Trophoblast cell (in vitro differentiated cells and primary cell): ENCODE measurements around the gene CNOT8.

Source experiments
- DNase-seq, 2 donors: peaks; one replicate each; pipeline ENCODE4 v3.0.0-alpha.2; 2016
- H2AFZ ChIP-seq: 2 replicates; pipeline ENCODE4 v1.6.1; 2013; ENCODE audit warnings: low read length, moderate library complexity, mild to moderate bottlenecking; ENCODE audit not compliant: insufficient read depth, poor library complexity
- H2AK5ac ChIP-seq: 2 replicates; pipeline ENCODE4 v1.6.1; 2013; ENCODE audit warnings: mild to moderate bottlenecking, low read length
- H2BK120ac ChIP-seq: 2 replicates; pipeline ENCODE4 v1.6.1; 2013; ENCODE audit warnings: low read length, mild to moderate bottlenecking, moderate library complexity; ENCODE audit not compliant: insufficient read depth, poor library complexity
- H2BK12ac ChIP-seq: 2 replicates; pipeline ENCODE4 v1.6.1; 2013; ENCODE audit warnings: mild to moderate bottlenecking, low read length, moderate library complexity
- H2BK5ac ChIP-seq: 2 replicates; pipeline ENCODE4 v1.6.1; 2013; ENCODE audit warnings: low read length, low read depth, moderate library complexity, mild to moderate bottlenecking; ENCODE audit not compliant: poor library complexity
- H3K14ac ChIP-seq: 2 replicates; pipeline ENCODE4 v1.6.1; 2013; ENCODE audit warnings: mild to moderate bottlenecking, low read length
- H3K18ac ChIP-seq: 2 replicates; pipeline ENCODE4 v1.6.1; 2013; ENCODE audit warnings: mild to moderate bottlenecking, low read length
- H3K23ac ChIP-seq: 2 replicates; pipeline ENCODE4 v1.6.1; 2013; ENCODE audit warnings: low read length
- H3K27ac ChIP-seq: 2 replicates; pipeline ENCODE4 v1.5.1; 2013; ENCODE audit warnings: low read depth, mild to moderate bottlenecking, inconsistent platforms, low read length, moderate library complexity
- H3K27me3 ChIP-seq: 2 replicates; pipeline ENCODE4 v1.6.1; 2013; ENCODE audit warnings: inconsistent platforms, mild to moderate bottlenecking, low read length, moderate library complexity; ENCODE audit not compliant: insufficient read depth
- H3K36me3 ChIP-seq, 2 experiments: 1 replicate in 1 of 2; 2 replicates in 1 of 2; pipeline ENCODE4 v1.6.1; 2013; ENCODE audit warnings: low read length in 2 of 2, mild to moderate bottlenecking in 2 of 2, moderate library complexity in 1 of 2; ENCODE audit not compliant: insufficient read depth in 2 of 2, control insufficient read depth in 1 of 2
- H3K4ac ChIP-seq: 2 replicates; pipeline ENCODE4 v1.6.1; 2013; ENCODE audit warnings: low read depth, mild to moderate bottlenecking, low read length, moderate library complexity
- H3K4me1 ChIP-seq, 2 experiments: 1 replicate in 1 of 2; 2 replicates in 1 of 2; pipeline ENCODE4 v1.6.1; 2013; ENCODE audit warnings: low read length in 2 of 2, mild to moderate bottlenecking in 2 of 2, moderate library complexity in 1 of 2; ENCODE audit not compliant: insufficient read depth in 2 of 2, control insufficient read depth in 1 of 2
- H3K4me2 ChIP-seq: 2 replicates; pipeline ENCODE4 v1.6.1; 2013; ENCODE audit warnings: inconsistent platforms, mild to moderate bottlenecking, low read length, moderate library complexity
- H3K4me3 ChIP-seq: 2 replicates; pipeline ENCODE4 v1.5.1; 2013; ENCODE audit warnings: mild to moderate bottlenecking, low read depth, low read length, inconsistent platforms
- H3K79me1 ChIP-seq: one replicate; pipeline ENCODE4 v1.6.1; 2013; ENCODE audit warnings: low read length
- H3K79me2 ChIP-seq: 2 replicates; pipeline ENCODE4 v1.6.1; 2013; ENCODE audit warnings: low read length, mild to moderate bottlenecking; ENCODE audit not compliant: control insufficient read depth, insufficient read depth, poor library complexity
- H3K9ac ChIP-seq: 2 replicates; pipeline ENCODE4 v1.6.1; 2013; ENCODE audit warnings: mild to moderate bottlenecking, low read length
- H3K9me3 ChIP-seq: 2 replicates; pipeline ENCODE4 v1.6.1; 2013; ENCODE audit warnings: low read depth, mild to moderate bottlenecking, control low read depth, inconsistent platforms, low read length; ENCODE audit not compliant: insufficient read depth
- H4K12ac ChIP-seq: 2 replicates; pipeline ENCODE4 v1.6.1; 2013; ENCODE audit warnings: low read depth, mild to moderate bottlenecking, low read length, moderate library complexity
- H4K8ac ChIP-seq: 2 replicates; pipeline ENCODE4 v1.6.1; 2013; ENCODE audit warnings: low read depth, mild to moderate bottlenecking, low read length, moderate library complexity
- H4K91ac ChIP-seq: one replicate; pipeline ENCODE4 v1.6.1; 2013; ENCODE audit warnings: low read depth, mild to moderate bottlenecking, low read length, moderate library complexity
- WGBS: extraction: QIAGEN DNeasy Blood & Tissue Kit; methylation state at CpG from one replicate; pipeline ENCODE4 v1.1.7; 2013; ENCODE audit warnings: missing lambda C conversion rate; ENCODE audit not compliant: insufficient read length, insufficient coverage; ENCODE audit errors: extremely low coverage; 5-methylcytosine and 5-hydroxymethylcytosine counted together

The CNOT8 gene

GRCh38 chr5:154896562-154897165 is 38.2 kb downstream of the CNOT8 start:
- Histone ChIP-seq H3K27me3 (no peaks in the 10 kb centered on the region), H2BK120ac (no peak overlapping the region), H3K4ac (no peak overlapping the region), H3K27ac (no peak overlapping the region), H3K9ac (no peak overlapping the region), H3K9me3 (no peaks in the 10 kb centered on the region), H3K14ac (no peak overlapping the region), H4K91ac (no peak overlapping the region), H4K12ac (no peak overlapping the region), H3K4me2 (no peak overlapping the region), H3K18ac (no peak overlapping the region), H2AK5ac (no peak overlapping the region), H2BK5ac (no peak overlapping the region), H2AFZ (no peak overlapping the region), H3K36me3 (peaks cover 28 to 36% of the 10 kb centered on the region in 2 experiments), H4K8ac (no peak overlapping the region), H3K79me1 (no peaks in the 10 kb centered on the region), H3K23ac (no peak overlapping the region), H3K4me1 (no peaks in the 10 kb centered on the region), H3K79me2 (no peaks in the 10 kb centered on the region), H3K4me3 (no peak overlapping the region), H2BK12ac (no peak overlapping the region)
- no peak for DNase-seq

DNA sequence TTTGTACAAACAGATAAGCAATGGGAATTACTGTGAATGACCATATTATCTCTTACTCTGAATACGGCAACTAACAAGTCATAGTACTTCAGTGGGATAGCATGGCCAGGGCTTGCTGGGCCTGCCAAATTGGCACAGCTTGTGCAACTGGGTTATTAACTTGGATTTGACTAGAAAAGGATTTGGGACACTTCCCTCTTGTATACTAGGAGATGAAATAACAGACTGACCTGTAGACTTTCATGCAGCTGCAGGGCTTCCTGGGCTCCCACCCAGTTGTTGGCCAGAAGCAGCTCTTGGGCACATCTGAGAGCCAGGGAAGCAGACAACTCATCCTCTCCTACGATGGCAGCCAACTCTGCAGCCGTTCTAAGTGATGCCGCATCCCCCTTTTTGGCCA is 39.8 kb downstream of the CNOT8 start:
- Histone ChIP-seq H3K4me1 (no peaks in the 10 kb centered on the region), H4K12ac (no peak overlapping the region), H3K9me3 (no peaks in the 10 kb centered on the region), H3K18ac (no peak overlapping the region), H2BK12ac (no peak overlapping the region), H2AK5ac (no peak overlapping the region), H3K79me2 (no peaks in the 10 kb centered on the region), H3K4me3 (no peak overlapping the region), H3K14ac (no peak overlapping the region), H2AFZ (no peak overlapping the region), H2BK5ac (no peak overlapping the region), H3K27ac (no peak overlapping the region), H4K91ac (no peak overlapping the region), H3K79me1 (no peaks in the 10 kb centered on the region), H3K27me3 (no peaks in the 10 kb centered on the region), H3K4ac (no peak overlapping the region), H3K9ac (no peak overlapping the region), H3K4me2 (no peak overlapping the region), H4K8ac (no peak overlapping the region), H3K23ac (no peak overlapping the region), H3K36me3 (peaks cover 28 to 37% of the 10 kb centered on the region in 2 experiments), H2BK120ac (no peak overlapping the region)
- no CpG with 5 or more reads among the region's 4 CpGs for WGBS
- no peak for DNase-seq

DNA sequence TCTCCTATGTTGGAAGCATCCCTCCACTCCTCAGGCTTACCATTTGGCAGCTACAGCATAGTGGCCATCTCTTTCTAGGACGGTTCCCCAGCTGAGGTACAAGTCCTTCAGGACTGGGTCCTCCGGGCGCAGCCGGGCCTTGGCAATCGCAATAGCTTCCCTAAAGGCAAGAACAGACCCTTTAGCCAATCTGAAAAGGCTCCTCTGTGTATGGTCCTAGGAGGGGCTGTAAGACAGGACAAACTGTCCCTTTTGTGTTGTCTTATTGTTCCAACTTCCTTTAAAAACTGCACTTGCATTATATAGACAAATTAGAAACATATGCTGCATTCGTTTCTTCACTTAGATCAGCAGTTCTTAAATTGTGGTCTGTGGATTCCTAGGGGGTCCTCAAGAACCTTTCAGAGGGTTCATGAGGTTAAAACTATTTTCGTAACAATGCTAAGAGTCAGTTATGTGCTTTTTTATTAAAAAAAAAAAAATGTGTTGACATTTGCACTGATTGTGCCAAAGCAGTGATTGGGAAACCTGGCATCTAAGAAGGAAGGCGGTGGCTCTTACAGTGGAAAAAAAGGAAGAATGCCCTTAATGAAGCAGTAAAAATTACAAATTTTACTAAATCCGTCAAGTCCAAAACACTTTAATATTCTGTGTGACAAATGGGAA is 40.9 kb downstream of the CNOT8 start:
- no peak overlapping the region for H3K23ac ChIP-seq
- no peak overlapping the region for H3K4me2 ChIP-seq
- H3K9ac ChIP-seq = no peak overlapping the region
- H3K4me3 ChIP-seq = no peak overlapping the region
- H3K4me1 ChIP-seq = no peaks in the 10 kb centered on the region
- H3K27me3 ChIP-seq = no peaks in the 10 kb centered on the region
- no peak overlapping the region for H4K8ac ChIP-seq
- H3K14ac ChIP-seq = no peak overlapping the region
- no peak overlapping the region for H2BK5ac ChIP-seq
- H3K4ac ChIP-seq = no peak overlapping the region
- H3K18ac ChIP-seq = no peak overlapping the region
- H2BK120ac ChIP-seq = no peak overlapping the region
- H2BK12ac ChIP-seq = no peak overlapping the region
- H3K79me2 ChIP-seq = no peaks in the 10 kb centered on the region
- H4K91ac ChIP-seq = no peak overlapping the region
- H3K36me3 ChIP-seq = peaks cover 21 to 36% of the 10 kb centered on the region in 2 experiments
- no peaks in the 10 kb centered on the region for H3K79me1 ChIP-seq
- H2AFZ ChIP-seq = no peak overlapping the region
- no peak overlapping the region for H2AK5ac ChIP-seq
- WGBS = no CpG with 5 or more reads among the region's 9 CpGs
- H4K12ac ChIP-seq = no peak overlapping the region
- H3K9me3 ChIP-seq = no peaks in the 10 kb centered on the region
- no peak overlapping the region for H3K27ac ChIP-seq
- DNase-seq = no peak

DNA sequence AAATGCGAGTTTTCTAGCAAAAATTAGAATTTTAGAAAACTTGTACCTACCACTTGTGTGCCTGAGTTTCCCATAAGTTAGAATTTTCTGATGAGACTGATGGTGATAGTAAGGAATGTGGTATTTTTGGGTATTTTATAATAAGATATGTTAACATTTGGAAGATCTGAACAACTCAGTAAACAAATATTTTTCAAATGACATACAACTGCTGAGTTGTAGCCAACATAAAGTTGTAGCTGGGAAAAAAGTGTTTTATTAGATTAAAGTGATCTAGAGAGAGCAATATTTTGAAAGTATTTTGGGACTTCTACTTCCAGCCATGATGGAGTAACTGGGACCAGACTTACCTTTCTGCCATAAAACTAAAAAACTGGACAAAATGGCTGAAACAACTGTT is 41.6 kb downstream of the CNOT8 start:
- Histone ChIP-seq H3K4me3 (no peak overlapping the region), H3K27ac (no peak overlapping the region), H2BK12ac (no peak overlapping the region), H3K79me1 (no peaks in the 10 kb centered on the region), H4K12ac (no peak overlapping the region), H2AK5ac (no peak overlapping the region), H4K91ac (no peak overlapping the region), H3K23ac (no peak overlapping the region), H3K4me2 (no peak overlapping the region), H3K18ac (no peak overlapping the region), H2BK5ac (no peak overlapping the region), H4K8ac (no peak overlapping the region), H3K4me1 (no peaks in the 10 kb centered on the region), H2BK120ac (no peak overlapping the region), H3K36me3 (peaks cover 24 to 41% of the 10 kb centered on the region in 2 experiments), H3K27me3 (no peaks in the 10 kb centered on the region), H3K14ac (no peak overlapping the region), H3K9ac (no peak overlapping the region), H3K9me3 (no peaks in the 10 kb centered on the region), H3K4ac (no peak overlapping the region), H2AFZ (no peak overlapping the region), H3K79me2 (no peaks in the 10 kb centered on the region)
- DNase-seq = no peak
- no CpG with 5 or more reads among the region's 1 CpG for WGBS
